Esophagus muscularis mucosa (tissue), 4 donors: ENCODE measurements around the gene IL34. TPM values are rescaled to one million over a fixed set of nuclear protein-coding genes. Genes with fewer than 3 reads are reported as not detected.
A peak's percentile ranks its signal among the peaks of the same experiment; 100 is the strongest.

Source experiments
- DNase-seq: peaks from one replicate; pipeline ENCODE4 v3.0.0-alpha.2; 2017; ENCODE audit errors: extremely low spot score
- H3K27ac ChIP-seq, 4 donors: fragments of 200-600 bp; sonication (generic); replicated peaks in 1 of 4; 1 replicate in 3 of 4; 2 replicates in 1 of 4; pipeline ENCODE4 v1.5.1; 2016 to 2019; ENCODE audit warnings: mild to moderate bottlenecking in 1 of 4
- H3K27me3 ChIP-seq, 4 donors: fragments of 200-600 bp; sonication (generic); one replicate each; pipeline versions ENCODE4 v1.5.1 to v1.6.0; 2016 to 2019
- H3K36me3 ChIP-seq, 4 donors: fragments of 200-600 bp; sonication (generic); one replicate each; pipeline ENCODE4 v1.5.1; 2016 to 2019
- H3K4me1 ChIP-seq, 4 donors: fragments of 200-600 bp; sonication (generic); one replicate each; pipeline ENCODE4 v1.5.1; 2016 to 2019
- H3K4me3 ChIP-seq, 4 donors: fragments of 200-600 bp; sonication (generic); 1 replicate in 2 of 4; 2 replicates in 2 of 4; pipeline ENCODE4 v1.5.1; 2016 to 2019; ENCODE audit warnings: mild to moderate bottlenecking in 4 of 4, moderate library complexity in 1 of 4
- H3K9me3 ChIP-seq, 4 donors: fragments of 200-600 bp; sonication (generic); 1 replicate in 3 of 4; 2 replicates in 1 of 4; pipeline ENCODE4 v1.5.1; 2016 to 2019
- CTCF ChIP-seq, 3 experiments: fragments of 200-600 bp in 2 of 3; fragments of 450-650 bp in 1 of 3; sonication (generic) in 2 of 3; IDR thresholded peaks; one replicate each; pipeline ENCODE4 v1.5.1; 2017 to 2019; ENCODE audit warnings: antibody characterized with exemption in 3 of 3, mild to moderate bottlenecking in 2 of 3, moderate library complexity in 1 of 3
- EP300 ChIP-seq: sonication (generic); formaldehyde crosslinking; IDR thresholded peaks from one replicate; pipeline ENCODE4 v1.6.1; 2017; ENCODE audit warnings: antibody characterized with exemption
- POLR2A ChIP-seq: fragments of 450-650 bp; IDR thresholded peaks from one replicate; pipeline ENCODE4 v1.6.1; 2017; ENCODE audit warnings: antibody characterized with exemption, moderate library complexity, mild to moderate bottlenecking, low read depth
- POLR2AphosphoS5 ChIP-seq, 2 donors: sonication (generic); formaldehyde crosslinking; IDR thresholded peaks; one replicate each; pipeline ENCODE4 v1.6.1; 2017; ENCODE audit warnings: antibody characterized with exemption in 2 of 2
- WGBS: methylation state at CpG from one replicate; pipeline ENCODE4 v1.1.5; 2018; 5-methylcytosine and 5-hydroxymethylcytosine counted together
- intact Hi-C: fragments of 100-400 bp; cut with DNase I; formaldehyde crosslinking; loops from one replicate; pipeline ENCODE4 v1.15.1; 2023
- total RNA-seq, 4 donors: library from RNA; depleted of rRNA; stranded (reverse); fragments of >200 nt; gene quantifications; one replicate each; pipeline versions ENCODE4 v1.1.0 to v1.2.1, GENCODE V29; 2016

The IL34 gene
- total RNA-seq, 4 donors from 2014 or later, result 1.7 to 4.7 (median 3.4) TPM

- DNase-seq, result no peak
- intact Hi-C loops, result no loop called here
- 54% methylated on average over 11 of the region's 14 CpGs for WGBS
- peaks cover 23 to 44% (median 26%) of the 10 kb centered on the region in 4 donors for H3K36me3 ChIP-seq
- H3K4me3 ChIP-seq, result peak overlapping the region; percentile 4 to 86 (median 42)
- H3K4me1 ChIP-seq, result peaks cover 63 to 84% (median 80%) of the 10 kb centered on the region in 4 donors
- peak overlapping the region; percentile 86 to 99 (median 93) for H3K27ac ChIP-seq
- no peaks in the 10 kb centered on the region for H3K27me3 ChIP-seq
- no peak for TF ChIP-seq CTCF (IDR thresholded peaks at IDR 0.05)
- no peak for TF ChIP-seq POLR2AphosphoS5 (IDR thresholded peaks at IDR 0.05)
- TF ChIP-seq EP300, result no peak
- TF ChIP-seq POLR2A, result no peak
- no peaks in the 10 kb centered on the region for H3K9me3 ChIP-seq
These were observed 36.1 kb downstream of the IL34 start for GRCh38 chr16:70682239-70683145.

- H3K4me1 ChIP-seq, result peaks cover 71 to 90% (median 88%) of the 10 kb centered on the region in 4 donors
- no peak for TF ChIP-seq POLR2AphosphoS5 (IDR thresholded peaks at IDR 0.05)
- no peak for TF ChIP-seq EP300
- TF ChIP-seq POLR2A, result no peak
- TF ChIP-seq CTCF (IDR thresholded peaks at IDR 0.05), result no peak
- DNase-seq, result no peak
- intact Hi-C loops, result no loop called here
- peaks cover 15 to 35% (median 17%) of the 10 kb centered on the region in 4 donors for H3K36me3 ChIP-seq
- no peaks in the 10 kb centered on the region for H3K9me3 ChIP-seq
- peak overlapping the region; percentile 86 to 99 (median 93) for H3K27ac ChIP-seq
- H3K27me3 ChIP-seq, result no peaks in the 10 kb centered on the region
- WGBS, result 55% methylated on average over 7 of the region's 13 CpGs
- H3K4me3 ChIP-seq, result peak overlapping the region; percentile 75 to 87 (median 83)
These were observed 37.0 kb downstream of the IL34 start for GRCh38 chr16:70683146-70683944.

- intact Hi-C loops, result no loop called here
- WGBS, result 29% methylated on average over 12 of the region's 14 CpGs
- Histone ChIP-seq H3K9me3 (no peaks in the 10 kb centered on the region), H3K27ac (peak overlapping the region; percentile 86 to 99 (median 93)), H3K36me3 (peaks cover 5 to 25% (median 7%) of the 10 kb centered on the region in 4 donors), H3K4me1 (peaks cover 82 to 95% (median 91%) of the 10 kb centered on the region in 4 donors), H3K27me3 (no peaks in the 10 kb centered on the region), H3K4me3 (peak overlapping the region; percentile 75 to 87 (median 83))
- no peak for DNase-seq
- TF ChIP-seq EP300 (no peak), CTCF (IDR thresholded peaks at IDR 0.05) (no peak), POLR2AphosphoS5 (IDR thresholded peaks at IDR 0.05) (no peak), POLR2A (no peak)
These were observed 38.0 kb downstream of the IL34 start for GRCh38 chr16:70684146-70685060.
